IMR-90 (cell line): ENCODE data around the gene CELSR1. TPM values are rescaled to one million over a fixed set of nuclear protein-coding genes. Genes with fewer than 3 reads are reported as not detected.

Experiments
- ATAC-seq: fragments of 200-7000 bp; cut with Tn5 transposase; 2 replicates; pipeline ENCODE4 v1.9.1; 2020; ENCODE audit warnings: low read depth, mild to moderate bottlenecking, moderate library complexity
- BruUV-seq: library from RNA; stranded (reverse); fragments of 400-500 nt; replicated peaks from 2 replicates; lab custom pipeline; 2021; lab: Mats Ljungman, UMichigan
- CTCF ChIA-PET: fragments of 300-600 bp; formaldehyde crosslinking; extraction: SDS; loops from one replicate; lab custom pipeline; 2021; ENCODE audit warnings: antibody characterized with exemption; lab: Yijun Ruan, JAX
- POLR2A ChIA-PET: fragments of 300-600 bp; sonication (Branson Sonifier 250); formaldehyde crosslinking; loops from one replicate; lab custom pipeline; 2022; ENCODE audit warnings: antibody characterized with exemption; ENCODE audit not compliant: unreplicated experiment; lab: Charles Lee
- DNase-seq: peaks from one replicate; pipeline ENCODE4 v3.0.0; 2013
- H2AFZ ChIP-seq: replicated peaks from 2 replicates; pipeline ENCODE3; 2013; ENCODE audit warnings: low read length, mild to moderate bottlenecking; ENCODE audit not compliant: poor library complexity
- H2AK5ac ChIP-seq: 2 replicates; pipeline ENCODE4 v1.6.1; 2013; ENCODE audit warnings: low read depth, low read length, inconsistent platforms
- H2AK9ac ChIP-seq: replicated peaks from 2 replicates; pipeline ENCODE3; 2013; ENCODE audit warnings: mild to moderate bottlenecking, low read depth, low read length, moderate library complexity; ENCODE audit not compliant: poor library complexity
- H2BK120ac ChIP-seq: 2 replicates; pipeline ENCODE4 v1.6.1; 2013; ENCODE audit warnings: low read depth, low read length, inconsistent platforms
- H2BK15ac ChIP-seq: 3 replicates; pipeline ENCODE4 v1.6.1; 2013; ENCODE audit warnings: low read depth, low read length, inconsistent platforms
- H2BK20ac ChIP-seq: 2 replicates; pipeline ENCODE4 v1.6.1; 2013; ENCODE audit warnings: low read depth, mild to moderate bottlenecking, inconsistent platforms, low read length, moderate library complexity
- H2BK5ac ChIP-seq: 2 replicates; pipeline ENCODE4 v1.6.1; 2013; ENCODE audit warnings: mild to moderate bottlenecking, low read depth, low read length, inconsistent platforms; ENCODE audit not compliant: poor library complexity, severe bottlenecking
- H3K14ac ChIP-seq: replicated peaks from 2 replicates; pipeline ENCODE4 v1.6.1; 2013; ENCODE audit warnings: low read depth, low read length, inconsistent platforms
- H3K18ac ChIP-seq: 2 replicates; pipeline ENCODE4 v1.6.1; 2013; ENCODE audit warnings: low read depth, low read length, control low read depth
- H3K23ac ChIP-seq: 2 replicates; pipeline ENCODE4 v1.6.1; 2013; ENCODE audit warnings: low read depth, low read length, inconsistent platforms
- H3K27ac ChIP-seq: 2 replicates; pipeline ENCODE4 v1.5.1; 2013; ENCODE audit warnings: mild to moderate bottlenecking, control low read depth, low read length; ENCODE audit not compliant: insufficient read depth
- H3K27me3 ChIP-seq: 2 replicates; pipeline ENCODE4 v1.6.1; 2013; ENCODE audit warnings: low read length; ENCODE audit not compliant: control insufficient read depth, insufficient read depth
- H3K36me3 ChIP-seq: 2 replicates; pipeline ENCODE4 v1.6.1; 2013; ENCODE audit warnings: low read length, mixed read lengths; ENCODE audit not compliant: control insufficient read depth, insufficient read depth
- H3K4ac ChIP-seq: 2 replicates; pipeline ENCODE4 v1.6.1; 2013; ENCODE audit warnings: low read depth, low read length, inconsistent platforms
- H3K4me1 ChIP-seq: 2 replicates; pipeline ENCODE4 v1.6.1; 2013; ENCODE audit warnings: low read length, mixed read lengths; ENCODE audit not compliant: control insufficient read depth, insufficient read depth
- H3K4me2 ChIP-seq: 2 replicates; pipeline ENCODE4 v1.6.1; 2013; ENCODE audit warnings: low read depth, mild to moderate bottlenecking, control low read depth, low read length, moderate library complexity
- H3K4me3 ChIP-seq: 2 replicates; pipeline ENCODE4 v1.5.1; 2013; ENCODE audit warnings: low read depth, mild to moderate bottlenecking, control low read depth, low read length, moderate library complexity; ENCODE audit not compliant: insufficient read depth
- H3K56ac ChIP-seq: 2 replicates; pipeline ENCODE4 v1.6.1; 2013; ENCODE audit warnings: low read length, inconsistent platforms; ENCODE audit not compliant: insufficient read depth; ENCODE audit errors: extremely low read depth
- H3K79me1 ChIP-seq, 2 experiments: 2 replicates each; pipeline ENCODE4 v1.6.1; 2013; ENCODE audit warnings: low read length in 2 of 2, inconsistent platforms in 1 of 2, low read depth in 1 of 2
- H3K9ac ChIP-seq: 2 replicates; pipeline ENCODE4 v1.6.1; 2013; ENCODE audit warnings: low read depth, low read length, control low read depth
- H3K9me1 ChIP-seq: 2 replicates; pipeline ENCODE4 v1.6.1; 2013; ENCODE audit warnings: low read length, inconsistent platforms; ENCODE audit not compliant: insufficient read depth
- H3K9me3 ChIP-seq: 2 replicates; pipeline ENCODE4 v1.6.1; 2013; ENCODE audit warnings: low read length; ENCODE audit not compliant: control insufficient read depth, insufficient read depth
- H4K20me1 ChIP-seq: 2 replicates; pipeline ENCODE4 v1.6.1; 2013; ENCODE audit warnings: low read length, inconsistent platforms; ENCODE audit not compliant: insufficient read depth
- H4K5ac ChIP-seq: 2 replicates; pipeline ENCODE4 v1.6.1; 2013; ENCODE audit warnings: mild to moderate bottlenecking, low read depth, low read length, control low read depth
- H4K8ac ChIP-seq, 2 experiments: 2 replicates each; pipeline ENCODE4 v1.6.1; 2013; ENCODE audit warnings: low read depth in 2 of 2, low read length in 2 of 2, control low read depth in 1 of 2, inconsistent platforms in 1 of 2
- H4K91ac ChIP-seq: 2 replicates; pipeline ENCODE4 v1.6.1; 2013; ENCODE audit warnings: low read depth, low read length, inconsistent platforms; ENCODE audit not compliant: insufficient read depth
- CHD1 ChIP-seq: IDR thresholded peaks from 2 replicates; pipeline ENCODE4 v1.6.1; 2012; ENCODE audit warnings: low read depth, low read length, improper control_type of control experiment
- CTCF ChIP-seq: conservative IDR thresholded peaks from 2 replicates; pipeline ENCODE4 v1.5.1; 2012; ENCODE audit warnings: mild to moderate bottlenecking, low read depth, low read length, improper control_type of control experiment
- MAFK ChIP-seq: IDR thresholded peaks from 2 replicates; pipeline ENCODE4 v1.6.1; 2012; ENCODE audit warnings: low read depth, low read length, improper control_type of control experiment
- NFE2L2 ChIP-seq: fragments of 150-350 bp; IDR thresholded peaks from 2 replicates; pipeline ENCODE4 v1.6.1; 2016; ENCODE audit warnings: low read depth, mild to moderate bottlenecking, low read length
- RAD21 ChIP-seq: IDR thresholded peaks from 2 replicates; pipeline ENCODE4 v1.6.1; 2012; ENCODE audit warnings: low read length, improper control_type of control experiment
- RCOR1 ChIP-seq: IDR thresholded peaks from 2 replicates; pipeline ENCODE4 v1.6.1; 2012; ENCODE audit warnings: mild to moderate bottlenecking, low read length, improper control_type of control experiment; ENCODE audit not compliant: insufficient replicate concordance
- WGBS, 2 experiments: methylation state at CpG; one replicate each; pipeline versions ENCODE4 v1.1.5 to v1.1.7; 2013; ENCODE audit warnings: missing lambda C conversion rate in 2 of 2; ENCODE audit not compliant: insufficient read length in 1 of 2; ENCODE audit errors: extremely low coverage in 2 of 2; 5-methylcytosine and 5-hydroxymethylcytosine counted together
- dilution Hi-C: fragments of 300-500 bp; cut with HindIII; formaldehyde crosslinking; loops from one replicate; pipeline ENCODE4 v1.14.3; 2018; ENCODE audit warnings: low sequenced_read_pairs; ENCODE audit not compliant: unreplicated experiment
- in situ Hi-C: fragments of 300-500 bp; cut with MboI; formaldehyde crosslinking; loops from 3 replicates; pipeline ENCODE4 v1.14.3; 2019; ENCODE audit warnings: low sequenced_read_pairs, inconsistent platforms, mixed read lengths
- intact Hi-C: fragments of 100-400 bp; cut with micrococcal nuclease; formaldehyde crosslinking; loops from 2 replicates; pipeline ENCODE4 v1.10.0; 2022
- polyA plus RNA-seq, 3 experiments: library from polyadenylated mRNA; depleted of rRNA; stranded (reverse); fragments of >200 nt; gene quantifications; 2 replicates each; pipeline ENCODE4 v1.2.3, GENCODE V29; 2012; ENCODE audit warnings: low replicate concordance in 1 of 3
- total RNA-seq: library from RNA; depleted of rRNA; stranded (reverse); fragments of >200 nt; gene quantifications from 2 replicates; pipeline ENCODE4 v1.2.3, GENCODE V29; 2012

The CELSR1 gene
- total and polyA plus RNA-seq, 2 of the 4 experiments (the other 2 are of a cell fraction), result 0.36 to 0.82 TPM

- Histone ChIP-seq H2AK5ac (no peak overlapping the region), H2BK5ac (no peak overlapping the region), H3K4me3 (no peak overlapping the region), H3K23ac (no peak overlapping the region), H2AK9ac (no peak overlapping the region), H3K4ac (no peak overlapping the region), H4K91ac (no peak overlapping the region), H3K4me2 (no peak overlapping the region), H2BK20ac (no peak overlapping the region), H2AFZ (no peak overlapping the region), H4K5ac (no peak overlapping the region), H2BK15ac (no peak overlapping the region), H3K36me3 (no peaks in the 10 kb centered on the region), H3K4me1 (peaks cover 27% of the 10 kb centered on the region), H3K56ac (no peak overlapping the region), H3K9me3 (peaks cover 11% of the 10 kb centered on the region), H4K8ac (no peak overlapping the region), H3K14ac (no peak overlapping the region), H3K79me1 (no peaks in the 10 kb centered on the region), H3K9me1 (peaks cover 23% of the 10 kb centered on the region), H3K18ac (no peak overlapping the region), H4K20me1 (peaks cover 5% of the 10 kb centered on the region), H2BK120ac (no peak overlapping the region), H3K27ac (no peak overlapping the region), H3K27me3 (peaks cover 8% of the 10 kb centered on the region), H3K9ac (no peak overlapping the region)
- dilution Hi-C loops, result no loop called here
- ChIA-PET CTCF (interaction anchor here (0.6 kb wide), 1 partner anchor 202 kb away, joined by 3 read pairs; no protein-coding TSS in a partner anchor), POLR2A (no interaction called here)
- TF ChIP-seq NFE2L2 (no peak), MAFK (no peak), CTCF (no peak), RCOR1 (no peak), RAD21 (no peak), CHD1 (no peak)
- ATAC-seq (no peak), DNase-seq (no peak)
- intact Hi-C loops, result no loop called here
- 60% methylated on average over 1 of the region's 9 CpGs; no CpG with 5 or more reads in 1 of the 2 experiments for WGBS, 2 experiments
- in situ Hi-C loops, result no loop called here
- no TSS peak for BruUV-seq
Observed at GRCh38 chr22:46551321-46551720, 13.9 kb upstream of the CELSR1 start.
